AG09319 (cell line): ENCODE results near the gene DMC1.

ENCODE experiments used
- DNase-seq: peaks from one replicate; pipeline ENCODE4 v3.0.0-alpha.2; 2010; ENCODE audit warnings: low read depth; ENCODE audit errors: extremely low read depth
- CTCF ChIP-seq: IDR thresholded peaks from 2 replicates; pipeline ENCODE4 v1.5.1; 2011; ENCODE audit warnings: low read depth, mild to moderate bottlenecking, inconsistent platforms, low read length, moderate library complexity

DMC1 gene

GRCh38 chr22:38505541-38506117 is 64.4 kb downstream of the DMC1 start:
- no peak for TF ChIP-seq CTCF
- peak; percentile 46 for DNase-seq

GRCh38 chr22:38504731-38505540 is 65.0 kb downstream of the DMC1 start:
- TF ChIP-seq CTCF, result no peak
- no peak for DNase-seq

- DNase-seq, result no peak
- TF ChIP-seq CTCF, result no peak
These were observed 67.0 kb downstream of the DMC1 start for GRCh38 chr22:38503021-38503420.

GRCh38 chr22:38501797-38502672 is 67.9 kb downstream of the DMC1 start:
- TF ChIP-seq CTCF, result no peak
- DNase-seq, result no peak

GRCh38 chr22:38497869-38498268 is 72.1 kb downstream of the DMC1 start:
- no peak for DNase-seq
- no peak for TF ChIP-seq CTCF

GRCh38 chr22:38494939-38495338 is 75.0 kb downstream of the DMC1 start:
- TF ChIP-seq CTCF, result no peak
- no peak for DNase-seq

- no peak for DNase-seq
- TF ChIP-seq CTCF, result no peak
These were observed 75.5 kb downstream of the DMC1 start for GRCh38 chr22:38494498-38494897.
